GM06990 (cell line): Measurements from ENCODE around the gene HUS1.
A peak's percentile ranks its signal among the peaks of the same experiment; 100 is the strongest.

ENCODE experiments used
- DNase-seq: peaks from one replicate; pipeline ENCODE4 v3.0.0-alpha.2; 2011; ENCODE audit not compliant: insufficient read length; ENCODE audit errors: extremely low read depth
- H3K27me3 ChIP-seq: replicated peaks from 2 replicates; pipeline ENCODE4 v1.6.0; 2011; ENCODE audit warnings: low read length; ENCODE audit not compliant: control insufficient read depth, insufficient read depth
- H3K36me3 ChIP-seq: 2 replicates; pipeline ENCODE4 v1.5.1; 2011; ENCODE audit warnings: low read length; ENCODE audit not compliant: control insufficient read depth, insufficient read depth
- H3K4me3 ChIP-seq: replicated peaks from 2 replicates; pipeline ENCODE4 v1.5.1; 2011; ENCODE audit warnings: low read depth, mild to moderate bottlenecking, control low read depth, low read length
- CTCF ChIP-seq: IDR thresholded peaks from 2 replicates; pipeline ENCODE4 v1.5.1; 2011; ENCODE audit warnings: low read length, control low read depth, mild to moderate bottlenecking, inconsistent platforms; ENCODE audit not compliant: insufficient read depth, poor library complexity, severe bottlenecking

HUS1 gene

GRCh38 chr7:47942132-47942531 lies 37.3 kb downstream of the HUS1 start:
- no peak for DNase-seq
- H3K4me3 ChIP-seq, result no peak overlapping the region
- no peaks in the 10 kb centered on the region for H3K27me3 ChIP-seq
- TF ChIP-seq CTCF, result no peak
- H3K36me3 ChIP-seq, result no peaks in the 10 kb centered on the region

GRCh38 chr7:47941136-47941844 lies 38.1 kb downstream of the HUS1 start:
- no peak for TF ChIP-seq CTCF
- no peak for DNase-seq

GRCh38 chr7:47940088-47941013 lies 39.1 kb downstream of the HUS1 start:
- no peak for DNase-seq
- TF ChIP-seq CTCF, result no peak
- no peak overlapping the region for H3K4me3 ChIP-seq
- no peaks in the 10 kb centered on the region for H3K27me3 ChIP-seq
- no peaks in the 10 kb centered on the region for H3K36me3 ChIP-seq

More at GRCh38 chr7:47941136-47941844, 38.1 kb downstream of the HUS1 start:
- Histone ChIP-seq H3K27me3 (no peaks in the 10 kb centered on the region), H3K36me3 (no peaks in the 10 kb centered on the region), H3K4me3 (no peak overlapping the region)

GRCh38 chr7:47939425-47940036 lies 39.9 kb downstream of the HUS1 start:
- DNase-seq, result no peak
- no peak for TF ChIP-seq CTCF
- H3K36me3 ChIP-seq, result no peaks in the 10 kb centered on the region
- no peak overlapping the region for H3K4me3 ChIP-seq
- H3K27me3 ChIP-seq, result no peaks in the 10 kb centered on the region

- Histone ChIP-seq H3K27me3 (no peaks in the 10 kb centered on the region), H3K36me3 (no peaks in the 10 kb centered on the region), H3K4me3 (no peak overlapping the region)
- peak; percentile 26 for TF ChIP-seq CTCF
- peak; percentile 26 for DNase-seq
Observed at GRCh38 chr7:47938574-47939165, 40.7 kb downstream of the HUS1 start.
